ENCODE results near the gene OAT. TPM values are rescaled to one million over a fixed set of nuclear protein-coding genes. Genes with fewer than 3 reads are reported as not detected.

The OAT gene
- polyA plus RNA-seq, 1 of the 3 experiments (the other 2 are of a cell fraction): 65.7 TPM

DNA sequence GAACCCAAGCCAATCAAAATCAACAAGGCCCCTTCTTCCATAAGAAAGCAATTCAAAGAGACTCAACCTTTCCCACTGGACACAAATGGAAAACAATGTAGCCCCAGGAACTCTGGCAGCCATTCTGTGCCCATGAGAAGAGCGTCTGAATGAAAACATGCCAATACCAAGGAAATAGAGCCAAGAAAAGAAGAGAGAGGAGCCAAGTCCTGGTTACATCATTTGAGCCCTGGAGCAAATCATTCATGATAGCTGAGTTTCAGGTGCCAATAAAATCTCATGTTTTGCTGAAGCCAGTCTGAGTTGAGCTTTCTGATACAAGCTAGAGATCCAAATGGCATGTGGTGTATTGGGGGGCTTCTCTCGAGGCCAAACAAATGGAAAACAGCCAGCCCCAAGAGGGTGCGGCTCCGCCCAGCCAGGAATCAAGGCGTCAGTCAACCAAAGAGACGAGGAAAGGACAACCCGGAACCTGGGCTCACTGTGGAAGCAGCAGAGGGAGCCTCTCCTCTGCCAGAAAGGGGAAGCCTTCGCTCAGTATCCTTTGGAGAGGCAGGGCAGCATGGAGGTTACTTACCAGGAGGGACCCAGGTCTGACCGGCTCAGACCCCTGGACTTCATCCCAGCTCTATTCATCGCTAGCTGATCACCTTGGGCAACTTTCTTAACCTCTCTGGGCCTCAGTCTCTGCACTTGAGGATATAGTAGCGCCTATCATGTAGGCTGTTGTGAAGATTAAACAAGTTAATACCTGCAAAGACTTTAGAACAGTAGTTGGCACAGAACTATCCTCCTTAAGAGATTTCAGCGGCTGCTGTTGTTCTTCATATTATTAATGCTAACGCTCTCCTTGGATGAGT lies 61.8 kb downstream of the OAT start:
- H3K27me3 ChIP-seq (ENCODE audit: insufficient read depth): no peaks in the 10 kb centered on the region

DNA sequence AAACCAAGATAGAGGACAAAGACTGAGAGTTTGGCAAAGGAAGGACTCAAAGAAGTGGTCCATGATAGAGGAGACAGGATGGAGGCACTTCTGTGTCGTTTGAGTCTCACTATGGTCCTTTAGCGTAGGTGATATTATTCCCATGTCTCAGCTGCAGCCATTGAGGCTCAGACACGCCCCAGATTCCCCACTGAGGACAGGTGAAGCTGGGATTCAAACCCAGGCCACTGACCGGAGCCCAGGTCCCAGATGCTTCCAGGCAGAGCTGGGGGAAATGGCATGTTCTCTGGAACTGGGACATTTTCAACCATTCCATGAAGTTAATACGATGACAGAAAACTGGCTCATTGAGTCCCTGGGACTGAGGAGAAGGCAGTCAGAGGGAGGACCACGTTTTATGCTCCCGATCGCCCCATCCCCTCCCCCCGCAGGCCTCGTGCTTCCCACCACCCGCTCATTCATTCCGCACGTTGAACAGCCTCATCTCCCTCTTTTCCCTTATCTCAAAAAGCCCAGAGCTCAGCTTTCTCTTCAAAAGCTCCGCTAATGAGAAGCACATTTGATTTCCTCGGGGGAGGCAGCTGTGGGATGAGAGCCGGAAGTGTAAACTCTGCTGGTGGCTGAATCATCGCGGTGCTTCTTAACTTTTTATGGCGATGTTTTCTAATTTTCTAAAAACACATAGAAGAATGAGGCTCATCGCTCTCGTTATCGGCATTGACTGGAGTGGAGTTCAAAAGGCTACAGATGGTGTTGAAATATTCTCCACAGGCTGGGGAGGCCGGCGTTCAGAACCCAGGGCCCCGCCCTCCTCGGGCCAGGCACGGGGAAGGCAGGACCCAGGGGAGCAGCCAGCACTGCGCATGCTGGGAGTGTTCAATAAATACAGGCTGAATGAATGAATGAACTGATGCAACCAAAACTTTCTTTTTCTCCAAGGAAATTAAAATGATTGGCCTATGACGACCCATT lies 64.0 kb downstream of the OAT start:
- H3F3A ChIP-seq (replicated peaks; ENCODE audit: insufficient read depth): no peaks in the 10 kb centered on the region
- peaks cover 7% of the 10 kb centered on the region; the same call in 1 of the 2 replicates for H3K9me3 ChIP-seq
- peak overlapping the region; percentile 58; the same call in 1 of the 2 replicates for H3K4me2 ChIP-seq
- H3K9ac ChIP-seq: no peak overlapping the region
- peaks cover 0 to 23% of the 10 kb centered on the region in 2 experiments; a peak in 2 of 4 replicates for H3K4me1 ChIP-seq (ENCODE audit: control insufficient read depth in 1 of 2, insufficient read depth in 2 of 2, low read depth in 1 of 2, low read length in 1 of 2)
- H3K27ac ChIP-seq (ENCODE audit: low read depth in 2 of 2, low read length in 1 of 2): peak overlapping the region in 1 of 2 experiments; percentile 90; a peak in 2 of 4 replicates
- 14% methylated on average over 27 of the region's 29 CpGs for WGBS (ENCODE audit: low lambda C conversion rate)
- H3K27me3 ChIP-seq (ENCODE audit: insufficient read depth): no peaks in the 10 kb centered on the region
- H3K4me3 ChIP-seq (ENCODE audit: low read depth in 2 of 2, low read length in 1 of 2): peak overlapping the region; percentile 36 to 42
- POLR2A ChIA-PET: no interaction called here
- DNase-seq: peak; percentile 84
- H4K20me1 ChIP-seq (ENCODE audit: insufficient read depth): no peaks in the 10 kb centered on the region
- CTCF ChIA-PET: interaction anchor here (0.8 to 5.6 kb wide), 9 partner anchors 11 to 359 kb away, joined by 3 to 31 read pairs (median 3); no protein-coding TSS in a partner anchor
- H3K9me2 ChIP-seq: no peaks in the 10 kb centered on the region
- no peaks in the 10 kb centered on the region for H3K36me3 ChIP-seq (replicated peaks in 1 of 2; ENCODE audit: control insufficient read depth in 1 of 2, insufficient read depth in 2 of 2, low read length in 1 of 2)
- 0 out of 2 replicates have a peak overlapping the region, but pooled peaks have one; percentile 16 for H2AFZ ChIP-seq (ENCODE audit: low read depth)
- no peaks in the 10 kb centered on the region for H3K79me2 ChIP-seq (ENCODE audit: insufficient read depth)
- no peak for TF ChIP-seq GABPA (IDR thresholded peaks at IDR 0.05; ENCODE audit: low read depth)
- peak; percentile 20 for TF ChIP-seq RCOR1 (IDR thresholded peaks at IDR 0.05; ENCODE audit: low read length)
- TF ChIP-seq RAD21 (IDR thresholded peaks at IDR 0.05; ENCODE audit: low read length): no peak; the same call in 1 of the 2 replicates
- no peak for TF ChIP-seq SMC3 (IDR thresholded peaks at IDR 0.05; ENCODE audit: low read depth, low read length)
- no peak for TF ChIP-seq SIN3A (IDR thresholded peaks at IDR 0.05; ENCODE audit: borderline replicate concordance, low read depth, low read length)
- TF ChIP-seq, protein P1, sequence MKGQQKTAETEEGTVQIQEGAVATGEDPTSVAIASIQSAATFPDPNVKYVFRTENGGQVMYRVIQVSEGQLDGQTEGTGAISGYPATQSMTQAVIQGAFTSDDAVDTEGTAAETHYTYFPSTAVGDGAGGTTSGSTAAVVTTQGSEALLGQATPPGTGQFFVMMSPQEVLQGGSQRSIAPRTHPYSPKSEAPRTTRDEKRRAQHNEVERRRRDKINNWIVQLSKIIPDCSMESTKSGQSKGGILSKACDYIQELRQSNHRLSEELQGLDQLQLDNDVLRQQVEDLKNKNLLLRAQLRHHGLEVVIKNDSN (IDR thresholded peaks at IDR 0.05; ENCODE audit: borderline replicate concordance, low read depth): no peak
- TF ChIP-seq YY1 (IDR thresholded peaks at IDR 0.05; ENCODE audit: low read depth): no peak
- no peak for TF ChIP-seq JUND (IDR thresholded peaks at IDR 0.05)
- TF ChIP-seq, protein P2, sequence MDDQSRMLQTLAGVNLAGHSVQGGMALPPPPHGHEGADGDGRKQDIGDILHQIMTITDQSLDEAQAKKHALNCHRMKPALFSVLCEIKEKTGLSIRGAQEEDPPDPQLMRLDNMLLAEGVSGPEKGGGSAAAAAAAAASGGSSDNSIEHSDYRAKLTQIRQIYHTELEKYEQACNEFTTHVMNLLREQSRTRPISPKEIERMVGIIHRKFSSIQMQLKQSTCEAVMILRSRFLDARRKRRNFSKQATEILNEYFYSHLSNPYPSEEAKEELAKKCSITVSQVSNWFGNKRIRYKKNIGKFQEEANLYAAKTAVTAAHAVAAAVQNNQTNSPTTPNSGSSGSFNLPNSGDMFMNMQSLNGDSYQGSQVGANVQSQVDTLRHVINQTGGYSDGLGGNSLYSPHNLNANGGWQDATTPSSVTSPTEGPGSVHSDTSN (IDR thresholded peaks at IDR 0.05): no peak
- no peak for TF ChIP-seq EZH2phosphoT487 (IDR thresholded peaks at IDR 0.05; ENCODE audit: borderline replicate concordance, low read depth)
- no peak for TF ChIP-seq FOXM1 (IDR thresholded peaks at IDR 0.05; ENCODE audit: low read depth)
- peak; percentile 94 for TF ChIP-seq CHD2 (IDR thresholded peaks at IDR 0.05; ENCODE audit: low read length, partially characterized antibody)

More for the DNA sequence above, 61.8 kb downstream of the OAT start:
- POLR2A ChIA-PET: interaction anchor here (0.5 to 0.6 kb wide), 2 partner anchors 8 to 266 kb away, joined by 3 to 5 read pairs; no protein-coding TSS in a partner anchor
- Histone ChIP-seq H3K27ac (ENCODE audit: low read depth in 2 of 2, low read length in 1 of 2) (no peak overlapping the region), H3F3A (replicated peaks; ENCODE audit: insufficient read depth) (no peaks in the 10 kb centered on the region), H3K4me1 (ENCODE audit: control insufficient read depth in 1 of 2, insufficient read depth in 2 of 2, low read depth in 1 of 2, low read length in 1 of 2) (peaks cover 0 to 17% of the 10 kb centered on the region in 2 experiments; a peak in 2 of 4 replicates), H4K20me1 (ENCODE audit: insufficient read depth) (no peaks in the 10 kb centered on the region), H3K79me2 (ENCODE audit: insufficient read depth) (no peaks in the 10 kb centered on the region), H3K9me3 (peaks cover 7% of the 10 kb centered on the region; the same call in 1 of the 2 replicates), H3K36me3 (replicated peaks in 1 of 2; ENCODE audit: control insufficient read depth in 1 of 2, insufficient read depth in 2 of 2, low read length in 1 of 2) (no peaks in the 10 kb centered on the region), H3K4me3 (ENCODE audit: low read depth in 2 of 2, low read length in 1 of 2) (no peak overlapping the region), H3K9me2 (no peaks in the 10 kb centered on the region), H3K4me2 (no peak overlapping the region), H2AFZ (ENCODE audit: low read depth) (no peak overlapping the region), H3K9ac (no peak overlapping the region)
- 55% methylated on average over 13 of the region's 13 CpGs for WGBS (ENCODE audit: low lambda C conversion rate)
- DNase-seq: no peak
- CTCF ChIA-PET: interaction anchor here (0.5 to 1.1 kb wide), 4 partner anchors 9 to 798 kb away, joined by 3 to 4 read pairs (median 4); no protein-coding TSS in a partner anchor
- TF ChIP-seq, protein P3, sequence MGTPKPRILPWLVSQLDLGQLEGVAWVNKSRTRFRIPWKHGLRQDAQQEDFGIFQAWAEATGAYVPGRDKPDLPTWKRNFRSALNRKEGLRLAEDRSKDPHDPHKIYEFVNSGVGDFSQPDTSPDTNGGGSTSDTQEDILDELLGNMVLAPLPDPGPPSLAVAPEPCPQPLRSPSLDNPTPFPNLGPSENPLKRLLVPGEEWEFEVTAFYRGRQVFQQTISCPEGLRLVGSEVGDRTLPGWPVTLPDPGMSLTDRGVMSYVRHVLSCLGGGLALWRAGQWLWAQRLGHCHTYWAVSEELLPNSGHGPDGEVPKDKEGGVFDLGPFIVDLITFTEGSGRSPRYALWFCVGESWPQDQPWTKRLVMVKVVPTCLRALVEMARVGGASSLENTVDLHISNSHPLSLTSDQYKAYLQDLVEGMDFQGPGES (IDR thresholded peaks at IDR 0.05; ENCODE audit: low read depth, low read length): no peak
- TF ChIP-seq GABPA (IDR thresholded peaks at IDR 0.05; ENCODE audit: low read depth): no peak
- TF ChIP-seq FOSL2 (IDR thresholded peaks at IDR 0.05; ENCODE audit: borderline replicate concordance, low read depth): no peak
- TF ChIP-seq, protein P4, sequence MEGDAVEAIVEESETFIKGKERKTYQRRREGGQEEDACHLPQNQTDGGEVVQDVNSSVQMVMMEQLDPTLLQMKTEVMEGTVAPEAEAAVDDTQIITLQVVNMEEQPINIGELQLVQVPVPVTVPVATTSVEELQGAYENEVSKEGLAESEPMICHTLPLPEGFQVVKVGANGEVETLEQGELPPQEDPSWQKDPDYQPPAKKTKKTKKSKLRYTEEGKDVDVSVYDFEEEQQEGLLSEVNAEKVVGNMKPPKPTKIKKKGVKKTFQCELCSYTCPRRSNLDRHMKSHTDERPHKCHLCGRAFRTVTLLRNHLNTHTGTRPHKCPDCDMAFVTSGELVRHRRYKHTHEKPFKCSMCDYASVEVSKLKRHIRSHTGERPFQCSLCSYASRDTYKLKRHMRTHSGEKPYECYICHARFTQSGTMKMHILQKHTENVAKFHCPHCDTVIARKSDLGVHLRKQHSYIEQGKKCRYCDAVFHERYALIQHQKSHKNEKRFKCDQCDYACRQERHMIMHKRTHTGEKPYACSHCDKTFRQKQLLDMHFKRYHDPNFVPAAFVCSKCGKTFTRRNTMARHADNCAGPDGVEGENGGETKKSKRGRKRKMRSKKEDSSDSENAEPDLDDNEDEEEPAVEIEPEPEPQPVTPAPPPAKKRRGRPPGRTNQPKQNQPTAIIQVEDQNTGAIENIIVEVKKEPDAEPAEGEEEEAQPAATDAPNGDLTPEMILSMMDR (IDR thresholded peaks at IDR 0.05): no peak
- no peak for TF ChIP-seq TCF12 (IDR thresholded peaks at IDR 0.05)
- no peak for TF ChIP-seq TAF1 (IDR thresholded peaks at IDR 0.05; ENCODE audit: borderline replicate concordance, low read depth, low read length)
- no peak for TF ChIP-seq CHD2 (IDR thresholded peaks at IDR 0.05; ENCODE audit: low read length, partially characterized antibody)
- no peak for TF ChIP-seq EP300 (IDR thresholded peaks at IDR 0.05; ENCODE audit: borderline replicate concordance in 1 of 2, low read depth in 1 of 2, low read length in 1 of 2)

All from SK-N-SH (cell line).